ENCODE data around the gene PRR19. TPM values are rescaled to one million over a fixed set of nuclear protein-coding genes. Genes with fewer than 3 reads are reported as not detected.
"Not testable (repeated sequence)": the region's sequence is repeated elsewhere in the genome, so short reads cannot be mapped to it uniquely, and the experiment has no call there.

PRR19 gene
- total RNA-seq, 1 experiment from 2014 or later, result 0.93 TPM

DNA sequence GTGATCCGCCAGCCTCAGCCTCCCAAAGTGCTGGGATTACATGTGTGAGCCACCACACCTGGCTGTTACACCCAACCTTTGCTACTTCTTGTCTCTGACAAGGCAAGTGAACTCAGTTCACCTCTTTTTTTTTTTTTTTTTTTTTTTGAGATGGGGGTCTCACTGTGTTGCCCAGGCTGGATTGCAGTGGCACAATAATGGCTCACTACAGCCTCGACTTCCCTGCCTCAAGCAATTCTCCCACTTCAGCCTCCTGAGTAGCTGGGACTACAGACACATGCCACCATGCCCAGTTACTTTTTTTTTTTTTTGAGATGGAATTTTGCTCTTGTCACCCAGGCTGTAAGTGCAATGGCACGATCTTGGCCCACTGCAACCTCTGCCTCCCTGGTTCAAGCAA is 44.1 kb upstream of the PRR19 start:
- ChIA-PET RAD21 (ENCODE audit: low non-redundant PET in 1 of 2, low total read pairs in 2 of 2, uncharacterized antibody in 2 of 2, unreplicated experiment in 2 of 2) (interaction anchor here in 1 of 2 experiments (0.7 kb wide), 1 partner anchor 15 kb away, joined by 5 read pairs; no protein-coding TSS in a partner anchor), CTCF (interaction anchor here (1.0 to 3.2 kb wide), 3 partner anchors 12 to 176 kb away, joined by 4 to 18 read pairs (median 5); no protein-coding TSS in a partner anchor), POLR2A (interaction anchor here (0.7 to 1.5 kb wide), 4 partner anchors 11 to 22 kb away, joined by 3 to 7 read pairs (median 3); partner anchors contain the start of genes CIC and GSK3A)
- peak overlapping the region; percentile 47 for H3K9ac ChIP-seq (ENCODE audit: low read length)
- H4K20me1 ChIP-seq (ENCODE audit: insufficient read depth); H3K9me3 ChIP-seq (ENCODE audit: control insufficient read depth in 1 of 2, insufficient read depth in 1 of 2, low read depth in 1 of 2, low read length in 2 of 2); BruUV-seq (replicated peaks); H3K27me3 ChIP-seq (ENCODE audit: insufficient read depth, low read length); DNase-seq (ENCODE audit: low read depth, low spot score); H2AFZ ChIP-seq (ENCODE audit: low read depth, low read length, poor library complexity, severe bottlenecking); H3K9me2 ChIP-seq (ENCODE audit: insufficient read depth); H3K36me3 ChIP-seq (ENCODE audit: control insufficient read depth in 1 of 2, insufficient read depth in 2 of 2, low read length in 2 of 2); ATAC-seq: not testable (repeated sequence)
- H3K4me3 ChIP-seq (replicated peaks in 1 of 2; ENCODE audit: low read depth in 1 of 2, low read length in 2 of 2), result peak overlapping the region in 1 of 2 experiments; percentile 47; a peak in 1 of 4 replicates
- H3K4me2 ChIP-seq (ENCODE audit: low read length), result peak overlapping the region; percentile 70
- peaks cover 19% of the 10 kb centered on the region for H3K79me2 ChIP-seq (ENCODE audit: insufficient read depth, low read length)
- intact Hi-C loops (cut with micrococcal nuclease), result loop anchor here (1.0 kb wide), 1 partner anchor 10 kb away; no protein-coding TSS in a partner anchor
- H3K27ac ChIP-seq (ENCODE audit: low read depth, low read length), result peak overlapping the region; percentile 74
- peaks cover 30 to 47% of the 10 kb centered on the region in 2 experiments for H3K4me1 ChIP-seq (ENCODE audit: control insufficient read depth in 1 of 2, insufficient read depth in 2 of 2, low read length in 2 of 2)

DNA sequence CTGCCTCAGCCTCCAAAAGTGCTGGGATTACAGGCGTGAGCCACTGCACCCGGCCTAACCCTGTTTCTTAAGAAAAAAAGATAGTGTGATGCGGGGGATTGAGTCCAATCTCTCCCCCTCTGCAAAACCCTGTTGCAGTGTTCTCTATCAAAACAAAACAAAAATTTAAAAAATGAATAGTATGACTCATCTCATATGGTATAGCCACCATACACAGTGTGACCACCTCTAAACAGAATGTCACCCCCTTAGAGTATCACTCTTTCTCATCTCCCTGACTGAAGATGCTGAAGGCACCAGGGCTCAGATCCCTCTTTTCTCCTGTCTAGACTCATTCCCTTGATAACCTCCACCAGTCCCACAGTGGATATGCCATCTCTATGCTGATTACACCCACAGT is 40.2 kb upstream of the PRR19 start:
- RAD21 ChIA-PET (ENCODE audit: low non-redundant PET in 1 of 2, low total read pairs in 2 of 2, uncharacterized antibody in 2 of 2, unreplicated experiment in 2 of 2), result no interaction called here

DNA sequence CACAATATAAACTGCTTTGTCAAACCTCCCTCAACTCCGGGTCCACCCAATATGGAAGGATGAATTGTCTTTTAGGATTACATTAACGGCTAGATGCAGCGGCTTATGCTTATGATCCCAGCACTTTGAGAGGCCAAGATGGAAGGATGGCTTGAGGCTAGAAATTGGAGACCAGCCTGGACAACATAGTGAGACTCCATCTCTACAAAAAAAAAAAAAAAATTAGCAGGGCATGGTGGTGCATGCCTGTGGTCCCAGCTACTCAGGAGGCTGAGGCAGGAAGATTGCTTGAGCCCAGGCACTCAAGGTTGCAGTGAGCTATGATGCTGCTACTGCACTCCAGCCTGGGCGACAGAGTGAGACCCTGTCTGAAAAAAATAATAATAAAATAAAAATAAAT is 35.8 kb upstream of the PRR19 start:
- H3K9me2 ChIP-seq (ENCODE audit: insufficient read depth); H3K9ac ChIP-seq (ENCODE audit: low read length); BruUV-seq (replicated peaks); H3K4me2 ChIP-seq (ENCODE audit: low read length); DNase-seq (ENCODE audit: low read depth, low spot score); CTCF ChIA-PET; H4K20me1 ChIP-seq (ENCODE audit: insufficient read depth); H3K27ac ChIP-seq (ENCODE audit: low read depth, low read length); H3K4me3 ChIP-seq (replicated peaks in 1 of 2; ENCODE audit: low read depth in 1 of 2, low read length in 2 of 2); intact Hi-C loops (cut with micrococcal nuclease); H2AFZ ChIP-seq (ENCODE audit: low read depth, low read length, poor library complexity, severe bottlenecking); H3K27me3 ChIP-seq (ENCODE audit: insufficient read depth, low read length); ATAC-seq; H3K36me3 ChIP-seq (ENCODE audit: control insufficient read depth in 1 of 2, insufficient read depth in 2 of 2, low read length in 2 of 2); H3K9me3 ChIP-seq (ENCODE audit: control insufficient read depth in 1 of 2, insufficient read depth in 1 of 2, low read depth in 1 of 2, low read length in 2 of 2): not testable (repeated sequence)
- POLR2A ChIA-PET, result interaction anchor here (1.1 kb wide), 1 partner anchor 23 kb away, joined by 4 read pairs; no protein-coding TSS in a partner anchor
- Histone ChIP-seq H3K79me2 (ENCODE audit: insufficient read depth, low read length) (peaks cover 13% of the 10 kb centered on the region), H3K4me1 (ENCODE audit: control insufficient read depth in 1 of 2, insufficient read depth in 2 of 2, low read length in 2 of 2) (peaks cover 20 to 29% of the 10 kb centered on the region in 2 experiments)
- RAD21 ChIA-PET (ENCODE audit: low non-redundant PET in 1 of 2, low total read pairs in 2 of 2, uncharacterized antibody in 2 of 2, unreplicated experiment in 2 of 2), result interaction anchor here in 1 of 2 experiments (0.5 kb wide), 1 partner anchor 8 kb away, joined by 3 read pairs; no protein-coding TSS in a partner anchor

More for the DNA sequence above, 40.2 kb upstream of the PRR19 start:
- CTCF ChIA-PET, result no interaction called here
- ATAC-seq (no peak), DNase-seq (ENCODE audit: low read depth, low spot score) (no peak)
- Histone ChIP-seq H3K9me3 (ENCODE audit: control insufficient read depth in 1 of 2, insufficient read depth in 1 of 2, low read depth in 1 of 2, low read length in 2 of 2) (no peaks in the 10 kb centered on the region), H3K36me3 (ENCODE audit: control insufficient read depth in 1 of 2, insufficient read depth in 2 of 2, low read length in 2 of 2) (no peaks in the 10 kb centered on the region), H3K9ac (ENCODE audit: low read length) (no peak overlapping the region), H3K4me2 (ENCODE audit: low read length) (no peak overlapping the region), H3K9me2 (ENCODE audit: insufficient read depth) (no peaks in the 10 kb centered on the region), H4K20me1 (ENCODE audit: insufficient read depth) (no peaks in the 10 kb centered on the region), H3K27me3 (ENCODE audit: insufficient read depth, low read length) (no peaks in the 10 kb centered on the region), H3K4me3 (replicated peaks in 1 of 2; ENCODE audit: low read depth in 1 of 2, low read length in 2 of 2) (no peak overlapping the region), H2AFZ (ENCODE audit: low read depth, low read length, poor library complexity, severe bottlenecking) (no peak overlapping the region), H3K4me1 (ENCODE audit: control insufficient read depth in 1 of 2, insufficient read depth in 2 of 2, low read length in 2 of 2) (peaks cover 23 to 26% of the 10 kb centered on the region in 2 experiments), H3K79me2 (ENCODE audit: insufficient read depth, low read length) (no peaks in the 10 kb centered on the region), H3K27ac (ENCODE audit: low read depth, low read length) (no peak overlapping the region)
- TF ChIP-seq ZNF274 (IDR thresholded peaks at IDR 0.05; ENCODE audit: low read depth, low read length) (no peak), EGR1 (IDR thresholded peaks at IDR 0.05; ENCODE audit: low read depth) (no peak), ZFX (IDR thresholded peaks at IDR 0.05) (no peak), EZH2 (IDR thresholded peaks at IDR 0.05) (no peak), FOSL1 (IDR thresholded peaks at IDR 0.05; ENCODE audit: low read depth) (no peak), POLR2AphosphoS5 (IDR thresholded peaks at IDR 0.05; ENCODE audit: low read depth, low read length) (no peak), CEBPB (IDR thresholded peaks at IDR 0.05; ENCODE audit: low read depth) (no peak), POLR2A (IDR thresholded peaks at IDR 0.05; ENCODE audit: borderline replicate concordance, extremely low read depth, insufficient read depth, insufficient read length) (no peak), RAD21 (IDR thresholded peaks at IDR 0.05; ENCODE audit: low read depth) (no peak), YY1 (IDR thresholded peaks at IDR 0.05; ENCODE audit: extremely low read depth, insufficient replicate concordance, low read depth, low read length) (no peak)
- TF ChIP-seq, protein P1, sequence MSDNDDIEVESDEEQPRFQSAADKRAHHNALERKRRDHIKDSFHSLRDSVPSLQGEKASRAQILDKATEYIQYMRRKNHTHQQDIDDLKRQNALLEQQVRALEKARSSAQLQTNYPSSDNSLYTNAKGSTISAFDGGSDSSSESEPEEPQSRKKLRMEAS (IDR thresholded peaks at IDR 0.05), result no peak
- POLR2A ChIA-PET, result no interaction called here
- intact Hi-C loops (cut with micrococcal nuclease), result no loop called here
- BruUV-seq (replicated peaks), result no TSS peak

Data from HCT116 (cell line).